Inferior parietal cortex (tissue), 1 donor: ENCODE data around the gene EPS8.
"Not testable (repeated sequence)": the region's sequence is repeated elsewhere in the genome, so short reads cannot be mapped to it uniquely, and the experiment has no call there.

Source experiments
- DNase-seq: peaks from one replicate; pipeline ENCODE4 v3.0.0-alpha.2; 2016; ENCODE audit errors: extremely low spot score

Gene EPS8

DNA sequence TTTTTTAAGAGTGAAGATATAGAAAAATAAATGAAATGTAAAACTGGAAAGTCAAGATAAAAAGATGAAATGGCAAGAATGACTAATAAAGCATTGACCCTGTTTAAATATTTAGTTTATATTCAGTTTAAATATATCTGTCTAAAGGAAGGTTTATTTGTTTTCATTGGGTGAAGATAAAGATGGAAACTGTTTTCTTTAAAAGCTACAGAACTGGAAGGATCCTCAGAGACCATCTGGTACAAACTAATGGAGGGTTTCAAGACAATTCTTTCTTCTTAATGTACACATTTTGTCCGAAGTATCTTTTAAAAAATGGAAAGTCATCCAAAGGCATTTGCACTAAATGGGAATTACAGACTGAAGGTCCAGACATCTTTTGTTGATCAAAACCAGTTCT, 142.6 kb downstream of the EPS8 start:
- DNase-seq, result no peak

DNA sequence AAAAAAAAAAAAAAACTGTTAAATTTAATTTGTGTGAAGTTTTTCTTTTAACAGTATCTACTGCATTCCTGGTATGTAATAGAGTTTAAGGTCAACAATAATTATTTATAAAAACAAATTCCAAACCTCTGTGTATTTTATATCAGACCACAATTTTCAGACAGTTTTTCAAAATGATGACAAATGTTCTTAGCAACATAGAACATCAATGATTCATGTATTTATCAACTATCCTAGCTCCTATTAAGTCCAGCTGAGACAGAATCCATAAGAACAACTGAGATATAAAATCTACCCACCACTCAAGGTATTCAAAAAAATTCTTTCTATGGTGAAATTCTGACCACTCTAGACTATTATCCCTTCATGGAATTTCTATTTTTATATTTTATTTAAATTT, 144.5 kb downstream of the EPS8 start:
- DNase-seq, result no peak

DNA sequence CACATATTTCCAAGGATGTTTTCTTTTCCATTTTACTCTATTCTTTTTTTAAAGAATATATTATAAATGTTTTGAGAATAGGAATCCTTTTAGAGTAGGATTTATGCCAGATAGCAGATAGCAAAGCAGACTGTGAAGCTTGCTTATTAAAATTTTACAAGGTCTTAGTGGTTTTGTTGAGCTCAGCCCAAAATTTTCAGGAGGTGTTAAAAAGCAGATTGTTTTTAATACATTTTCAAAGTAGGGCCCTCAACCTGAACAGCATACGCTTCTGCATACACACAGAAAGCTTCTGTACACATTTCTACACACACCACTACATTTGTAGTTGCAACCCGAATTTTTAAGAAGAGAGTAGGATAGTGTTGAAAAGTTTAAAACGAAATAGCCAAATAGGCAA, 151.0 kb downstream of the EPS8 start:
- DNase-seq, result no peak

DNA sequence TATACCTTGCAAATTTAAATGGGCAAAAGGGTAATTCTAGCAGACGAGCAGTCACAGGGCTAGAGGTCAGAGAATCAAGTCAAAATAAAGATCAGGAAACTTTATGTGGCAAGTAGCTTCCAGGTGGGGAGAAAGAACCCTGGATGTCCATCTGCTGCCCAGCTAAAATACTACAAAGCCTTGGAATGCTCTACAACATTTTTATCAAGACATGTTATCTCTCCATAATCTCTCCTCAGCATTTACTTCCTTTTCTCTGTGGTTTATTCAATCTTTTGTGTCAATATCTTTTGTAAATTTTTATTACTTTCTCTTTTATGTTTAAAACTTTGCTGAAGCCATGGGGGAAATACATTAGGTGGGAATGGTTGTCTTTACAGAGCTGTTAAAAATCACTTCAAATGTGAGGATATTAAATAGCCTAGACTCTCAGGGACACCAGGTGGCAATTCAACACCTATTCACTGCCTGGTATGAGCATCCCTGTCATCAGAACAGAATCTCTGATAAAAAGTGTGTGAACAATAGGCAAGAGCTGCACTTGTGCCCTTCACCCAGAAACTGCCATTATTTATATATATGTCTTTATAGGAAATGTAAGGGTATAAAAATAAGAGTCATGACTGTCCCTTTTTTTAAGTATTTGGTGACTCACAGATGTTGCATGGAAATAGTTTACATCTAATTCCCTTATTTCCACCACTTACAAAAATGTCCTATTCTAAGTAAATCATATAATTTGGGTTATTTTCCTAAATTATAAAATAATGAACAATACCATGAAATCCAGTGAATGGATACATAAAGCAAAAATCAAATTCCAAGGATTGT, 152.9 kb downstream of the EPS8 start:
- no peak for DNase-seq

DNA sequence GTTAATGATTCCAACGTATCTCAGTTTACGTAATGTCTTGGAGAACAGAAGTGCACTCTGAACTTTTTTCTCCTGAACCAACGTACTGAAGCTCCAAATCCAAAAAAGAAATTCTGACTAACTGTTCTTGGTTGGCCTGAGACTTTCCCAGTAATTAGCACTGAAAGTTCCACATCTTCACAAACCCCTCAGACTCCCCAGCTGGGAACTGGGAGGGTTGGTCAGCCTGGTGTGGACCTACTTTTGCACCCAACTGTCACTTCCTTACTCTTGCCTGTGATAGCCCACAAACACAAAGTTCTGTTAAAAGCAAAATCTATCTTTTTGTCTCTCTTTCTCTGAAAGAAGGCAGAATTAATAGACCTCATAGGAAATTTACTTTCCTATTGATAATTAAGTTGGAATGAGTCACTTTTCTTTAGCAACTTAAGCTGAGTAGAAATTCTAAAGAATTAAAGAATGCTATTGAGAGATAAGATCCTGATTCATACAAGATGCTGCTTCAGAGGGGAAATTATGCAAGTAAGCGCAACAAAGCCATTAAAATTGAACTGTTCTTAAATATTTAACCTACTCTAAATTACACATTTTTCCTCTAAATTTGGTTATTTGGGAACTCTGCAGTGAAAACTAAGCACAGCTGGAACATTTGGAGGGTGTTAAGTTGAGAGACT, 155.0 kb downstream of the EPS8 start:
- DNase-seq, result no peak

DNA sequence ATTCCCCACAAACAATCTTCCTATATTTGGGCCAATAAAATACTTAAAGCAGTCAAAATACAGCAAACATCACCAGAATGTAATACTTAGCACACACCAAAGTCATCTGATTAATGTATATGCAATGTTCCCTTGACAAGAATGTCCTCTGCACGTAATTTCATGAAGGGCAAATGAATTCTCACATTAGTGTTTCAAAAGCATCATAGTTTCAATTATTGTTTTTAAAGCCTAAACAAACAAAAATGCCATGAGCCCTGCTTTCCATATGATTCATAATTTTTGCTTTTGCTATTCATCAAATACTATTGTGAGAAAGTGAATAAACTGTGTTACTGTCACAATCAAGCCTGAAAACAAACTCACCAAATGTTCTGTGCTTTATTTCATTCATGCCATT, 156.0 kb downstream of the EPS8 start:
- no peak for DNase-seq

DNA sequence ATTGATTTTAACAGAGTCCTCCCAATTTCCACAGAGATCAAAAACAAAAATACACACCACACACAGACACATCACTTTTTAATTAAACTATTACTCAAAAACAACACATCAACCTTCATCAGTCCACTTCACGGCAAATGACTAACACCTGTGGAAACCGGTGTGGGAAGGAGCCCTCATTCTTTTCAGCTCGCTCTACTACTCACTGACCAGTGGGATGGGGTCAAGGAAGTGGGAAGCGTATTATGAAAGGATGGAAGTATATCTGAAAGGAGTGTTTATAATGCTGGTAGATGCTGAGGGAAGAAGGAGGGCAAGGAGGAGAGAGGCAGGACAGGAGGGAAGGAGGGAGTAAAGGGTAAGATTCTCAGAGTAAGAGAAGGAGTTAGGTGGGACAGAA, 156.5 kb downstream of the EPS8 start:
- no peak for DNase-seq

DNA sequence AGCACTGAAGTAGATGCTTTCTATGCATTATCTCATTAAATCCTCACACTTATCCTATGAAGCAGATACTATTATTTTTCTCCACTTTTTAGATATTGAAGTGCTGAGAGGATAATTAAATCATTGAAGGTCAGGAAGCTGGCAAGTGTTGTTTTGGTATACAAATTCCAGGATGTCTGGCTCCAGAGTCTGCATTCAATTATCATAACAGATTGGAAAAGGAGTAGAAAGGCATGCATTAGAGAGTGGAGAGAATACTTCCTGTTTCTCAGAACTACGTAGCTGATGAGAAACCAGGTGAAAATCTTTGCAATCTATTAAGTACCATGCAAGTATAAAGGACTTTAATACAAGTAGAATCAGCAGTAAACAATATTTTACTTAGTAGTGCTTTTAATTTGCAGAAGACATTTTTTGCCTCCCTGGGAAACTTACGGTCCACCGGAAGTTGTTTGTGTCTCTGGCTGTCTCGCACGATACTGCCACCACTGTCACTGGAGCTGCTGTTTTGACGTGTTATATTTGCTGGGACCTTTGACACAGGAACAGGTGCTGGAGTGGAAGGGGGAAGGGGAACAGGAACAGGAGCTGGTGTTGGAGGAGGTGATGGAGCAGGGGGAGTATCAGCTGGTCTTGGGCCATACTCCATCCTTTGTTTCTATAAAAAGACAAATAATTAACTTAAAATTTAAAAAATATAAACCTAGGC, 158.0 kb downstream of the EPS8 start:
- DNase-seq, result no peak

DNA sequence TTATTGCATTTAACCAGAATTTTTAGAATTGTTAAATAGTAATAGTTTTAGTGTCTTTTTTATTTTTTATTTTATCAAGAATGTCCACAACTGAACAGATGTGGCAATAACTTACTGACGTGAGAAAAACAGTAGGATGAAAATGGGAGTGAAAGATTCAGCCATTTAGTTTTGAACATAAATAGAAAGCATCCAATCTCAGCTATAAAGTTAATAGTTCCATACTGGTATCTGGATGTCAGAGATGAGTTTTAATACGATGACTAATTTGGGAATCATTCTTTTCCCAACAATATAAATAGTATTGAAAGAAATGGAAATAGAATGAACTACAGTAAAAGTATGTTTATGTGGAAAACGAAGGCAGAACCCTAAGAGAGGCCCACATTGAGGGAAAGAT, 159.4 kb downstream of the EPS8 start:
- DNase-seq, result no peak

DNA sequence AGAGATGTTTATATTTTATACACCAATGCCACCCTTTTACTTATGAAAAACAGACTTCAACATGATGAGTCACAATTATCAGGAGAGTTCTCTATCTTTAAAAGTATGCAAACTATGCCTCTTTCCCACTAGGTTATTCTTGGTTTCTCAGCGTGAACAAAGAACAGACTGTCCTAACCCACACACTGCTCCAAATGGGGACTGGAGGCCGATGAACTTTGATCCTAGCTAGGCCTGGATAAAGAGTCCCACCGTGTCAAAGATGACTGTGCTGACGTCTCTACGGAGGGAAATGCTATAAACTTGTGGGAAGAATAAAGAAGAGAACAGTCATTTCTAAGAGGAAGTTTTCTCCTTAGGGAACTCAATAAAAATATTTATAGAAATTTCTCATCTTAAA, 160.1 kb downstream of the EPS8 start:
- DNase-seq, result no peak

DNA sequence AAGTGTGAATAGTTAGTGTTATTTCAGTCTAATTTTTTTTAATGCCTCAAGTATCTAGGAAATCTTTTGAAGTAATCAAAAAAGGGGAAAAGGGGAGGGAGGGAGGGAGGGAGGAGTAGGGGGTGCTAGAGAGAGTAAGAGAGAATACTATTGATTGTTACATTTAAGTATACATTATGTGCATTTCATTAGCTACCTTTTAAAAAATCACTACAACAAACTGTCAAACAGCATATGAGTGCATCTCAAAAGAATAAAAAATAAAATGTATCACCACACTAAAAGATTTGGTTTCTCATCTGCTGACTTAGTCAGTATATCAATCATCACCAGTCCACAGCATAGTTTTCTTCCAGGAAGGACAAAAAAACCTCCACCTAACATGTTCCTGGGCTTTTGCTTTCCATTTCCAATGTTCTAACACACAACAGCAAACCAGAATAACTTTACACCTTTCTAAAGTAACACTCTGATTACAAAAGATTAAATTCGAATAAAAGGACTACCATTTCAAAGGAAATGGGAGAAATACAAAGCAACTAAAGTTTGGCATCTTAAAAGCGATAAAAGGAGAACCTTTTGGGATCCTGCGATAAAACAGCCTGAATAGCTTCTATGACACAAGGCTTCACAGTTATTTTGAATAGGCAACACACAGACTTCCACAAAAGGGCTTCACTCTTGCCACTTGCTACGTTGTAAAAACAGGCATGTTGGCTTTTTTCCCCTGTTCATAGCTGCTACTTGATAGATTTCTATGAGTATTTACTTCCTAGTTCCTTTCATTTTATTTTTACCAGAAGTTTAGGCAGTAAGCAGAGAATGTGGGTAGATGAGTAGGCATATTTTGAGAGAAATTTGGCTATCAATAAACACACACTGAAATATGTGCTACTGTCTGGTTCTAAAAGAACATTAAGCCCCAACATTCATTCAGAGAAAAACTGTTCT, 160.9 kb downstream of the EPS8 start:
- DNase-seq, result no peak

DNA sequence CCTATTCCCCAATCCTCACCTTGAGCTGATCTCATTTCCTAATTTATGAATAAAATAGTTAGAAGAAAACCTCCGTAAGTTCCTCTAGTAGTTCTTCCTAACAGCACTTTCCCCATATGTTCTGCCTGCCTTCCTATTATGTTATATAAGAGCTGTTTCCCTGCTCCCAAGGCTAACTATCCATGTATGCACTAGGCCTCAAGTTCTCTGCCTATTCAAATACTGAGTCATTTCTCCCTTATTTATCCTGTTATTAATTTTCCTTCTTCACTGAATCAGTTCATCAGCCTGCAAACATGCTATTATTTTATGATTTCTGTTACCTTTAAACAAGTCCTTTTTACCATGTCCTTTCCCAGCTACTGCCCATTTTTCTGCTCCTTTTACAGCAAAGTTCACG, 164.1 kb downstream of the EPS8 start:
- DNase-seq, result no peak

DNA sequence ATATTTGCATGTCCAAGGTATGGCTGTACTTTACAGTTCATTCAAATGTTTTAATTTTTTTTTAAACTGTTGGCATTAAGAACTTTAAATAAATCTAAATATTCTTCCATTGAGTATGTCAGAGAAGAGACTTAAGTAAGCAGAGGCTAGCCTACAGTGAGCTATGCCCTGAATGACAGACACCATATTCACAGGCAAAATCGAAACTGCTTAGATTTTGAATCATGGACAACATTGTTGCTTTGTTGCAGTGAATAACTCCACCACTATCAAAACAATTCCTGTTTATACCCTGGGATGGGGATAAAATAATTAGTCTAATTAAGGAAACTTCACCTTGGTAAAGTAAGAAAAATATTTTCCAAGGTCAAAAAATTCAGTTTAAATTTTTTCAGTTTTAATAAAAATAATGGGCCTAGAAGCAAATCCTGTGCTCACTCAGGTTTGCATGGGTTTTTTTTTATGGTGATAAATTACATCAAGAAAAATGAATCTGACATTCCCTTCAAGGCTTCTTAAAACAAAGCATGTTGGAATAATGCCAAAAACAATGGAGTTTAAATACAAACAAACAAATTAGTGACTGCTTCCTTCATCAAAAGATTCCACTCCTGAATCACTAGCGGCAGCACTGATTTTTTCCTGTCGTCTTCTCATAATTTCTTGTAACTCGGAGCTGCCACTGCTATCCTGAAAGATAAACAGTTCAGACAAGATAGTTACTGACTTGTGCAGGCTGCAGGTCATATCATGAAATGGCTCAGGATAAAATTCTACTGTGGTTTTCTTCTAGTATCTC, 168.2 kb downstream of the EPS8 start:
- no peak for DNase-seq

DNA sequence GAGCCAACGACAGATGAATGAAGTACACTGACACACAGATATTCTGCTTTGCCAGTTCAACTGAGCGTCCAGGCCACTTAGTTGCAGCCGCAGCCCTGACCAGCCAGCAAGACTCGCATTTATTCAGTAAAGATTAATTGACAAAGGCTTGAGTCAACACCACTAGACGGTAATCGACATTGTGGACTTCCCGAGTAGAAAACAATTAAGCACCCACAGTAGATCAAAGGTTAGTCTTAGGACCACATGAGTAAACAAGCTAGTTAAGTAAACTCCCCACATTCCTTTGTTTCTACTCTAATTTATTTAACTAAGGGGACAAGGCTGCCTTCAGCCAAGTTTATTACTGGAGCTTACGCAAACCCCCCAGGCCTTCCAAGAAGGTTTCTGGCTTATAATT, 172.7 kb downstream of the EPS8 start:
- not testable (repeated sequence) for DNase-seq

DNA sequence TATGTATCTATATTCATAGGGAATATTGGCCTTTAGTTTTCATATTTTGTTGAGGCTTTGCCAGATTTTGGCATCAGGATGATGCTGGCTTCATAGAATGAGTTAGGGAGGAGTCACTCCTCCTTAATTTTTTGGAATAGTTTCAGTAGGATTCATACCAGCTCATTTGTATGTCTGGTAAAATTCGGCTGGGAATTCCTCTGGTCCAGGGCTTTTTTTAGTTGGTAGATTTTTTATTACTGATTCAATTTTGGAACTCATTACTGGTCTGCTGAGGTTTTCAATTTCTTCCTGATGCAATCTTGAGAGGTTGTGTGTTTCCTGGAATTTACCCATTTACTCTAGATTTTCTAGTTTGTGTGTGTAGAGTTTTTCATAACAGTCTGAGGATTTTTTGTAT, 175.2 kb downstream of the EPS8 start:
- DNase-seq, result no peak

DNA sequence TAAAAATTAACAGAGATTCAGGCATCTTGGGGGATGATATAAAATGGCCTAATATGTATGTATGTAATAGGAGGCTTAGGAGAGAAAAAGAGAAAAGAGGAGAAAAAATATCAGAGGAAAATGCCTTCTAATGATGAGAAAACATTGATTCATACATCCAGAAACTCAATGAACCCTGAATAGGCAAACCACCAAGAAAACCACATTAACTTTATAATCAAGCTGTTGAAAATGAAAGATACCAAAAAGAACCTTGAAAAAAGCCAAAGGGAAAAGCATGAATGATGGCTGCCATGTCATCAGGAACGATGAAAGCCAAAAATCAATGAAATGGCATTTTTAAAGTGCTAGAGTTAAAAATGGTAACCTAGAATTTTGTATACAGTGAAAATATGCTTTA, 180.2 kb downstream of the EPS8 start:
- DNase-seq, result no peak

DNA sequence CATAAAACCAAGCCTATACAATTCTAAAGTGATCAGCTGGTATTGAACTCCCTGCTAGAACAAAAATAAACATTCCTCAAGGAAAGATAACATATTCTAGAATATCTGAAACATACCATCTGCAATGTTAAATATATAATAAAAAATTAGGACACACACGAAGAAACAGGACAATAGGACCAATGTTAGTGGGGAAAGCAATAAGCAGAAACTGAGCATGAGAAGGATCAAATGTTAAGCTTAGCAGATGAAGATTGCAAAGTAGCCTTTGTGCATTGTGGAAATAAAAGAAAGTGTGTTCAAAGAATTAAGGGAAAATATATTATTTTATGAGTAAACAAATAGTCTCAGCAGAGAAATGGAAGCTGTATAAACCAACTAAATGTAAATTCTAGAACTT, 180.8 kb downstream of the EPS8 start:
- no peak for DNase-seq

DNA sequence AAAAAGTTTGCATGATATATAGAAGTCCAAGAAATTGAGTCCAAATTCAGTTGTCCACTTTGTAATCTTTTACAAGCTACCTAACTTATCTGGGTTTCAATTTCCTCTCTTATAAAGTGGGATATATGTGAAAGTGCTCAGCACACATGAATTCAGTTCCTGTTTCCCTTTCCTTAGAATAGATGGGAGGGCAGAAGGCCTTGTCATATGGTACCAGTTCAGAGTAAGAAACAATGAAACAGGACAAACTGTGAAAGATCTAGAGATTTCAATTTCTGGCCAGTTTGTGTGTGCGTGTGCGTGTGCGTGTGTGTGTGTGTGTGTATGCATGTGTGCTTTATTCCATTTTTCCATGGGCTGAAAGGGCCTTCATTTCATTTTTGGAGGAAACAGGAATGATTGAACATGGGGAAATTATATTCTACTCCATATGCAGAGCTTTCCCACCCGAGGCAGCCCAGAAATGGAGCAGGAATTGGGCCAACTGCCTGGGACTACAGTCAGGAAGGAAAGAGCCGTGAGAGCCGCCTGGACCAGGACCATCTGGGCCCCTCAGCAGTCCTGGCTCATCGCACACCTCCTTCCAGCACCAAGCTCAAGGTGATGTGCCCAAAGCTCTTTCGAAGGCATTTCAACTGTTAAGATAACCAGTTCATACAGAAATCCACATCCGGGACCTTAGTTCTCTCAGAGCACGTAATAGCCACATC, 183.2 kb downstream of the EPS8 start:
- DNase-seq, result no peak

DNA sequence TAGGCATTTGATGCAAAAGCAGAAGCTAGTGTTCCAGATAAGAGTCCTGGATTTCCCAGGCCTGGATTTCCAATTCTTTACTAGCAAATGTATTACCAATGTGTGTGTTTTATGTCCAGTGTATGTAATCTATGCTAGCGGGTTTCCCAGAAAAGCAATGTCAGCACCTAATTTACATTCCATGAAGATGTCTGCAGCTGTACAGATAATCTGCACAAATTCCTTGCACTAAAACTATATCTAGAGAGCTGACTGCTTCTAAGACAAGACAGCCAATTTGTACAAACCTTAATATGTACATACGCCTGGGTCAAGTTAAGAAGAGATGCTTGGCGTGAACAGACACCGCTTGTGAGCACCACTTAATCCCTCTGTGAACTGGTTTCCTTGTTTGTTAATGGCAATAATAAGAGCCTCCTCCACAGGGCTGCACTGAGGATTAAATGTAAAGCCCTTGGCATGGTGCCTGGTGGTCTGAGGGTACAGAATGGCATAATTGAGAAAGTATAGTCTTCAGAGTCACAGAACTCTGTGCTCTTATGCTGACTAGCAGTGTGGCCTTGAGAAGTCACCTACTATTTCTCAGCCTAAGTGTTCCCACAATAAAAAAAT, 185.6 kb downstream of the EPS8 start:
- DNase-seq, result no peak
